ENCODE measurements around the gene CDH1.

- TF ChIP-seq CTCF (conservative IDR thresholded peaks at IDR 0.05; ENCODE audit: low read depth, low read length) (no peak), EZH2phosphoT487 (IDR thresholded peaks at IDR 0.05; ENCODE audit: borderline replicate concordance, low read length) (no peak), EZH2 (IDR thresholded peaks at IDR 0.05; ENCODE audit: low read length, unreplicated experiment) (no peak)
Measured at GRCh38 chr16:68770671-68771070, 33.6 kb downstream of the CDH1 start.

Measured in PC-3 (cell line).